Suppressor macrophage treated with lipopolysaccharide for 4 hours (primary cell): ENCODE measurements around the gene FNIP2.
A peak's percentile ranks its signal among the peaks of the same experiment; 100 is the strongest.
"Not testable (repeated sequence)": the region's sequence is repeated elsewhere in the genome, so short reads cannot be mapped to it uniquely, and the experiment has no call there.

Experiments
- DNase-seq: peaks from one replicate; pipeline ENCODE4 v3.0.0-alpha.2; 2020

Gene FNIP2

GRCh38 chr4:158929939-158930638, 161.3 kb downstream of the FNIP2 start:
- no peak for DNase-seq

- DNase-seq, result no peak
Measured at GRCh38 chr4:158930639-158930972, 161.8 kb downstream of the FNIP2 start.

GRCh38 chr4:158933236-158933635, 164.4 kb downstream of the FNIP2 start:
- DNase-seq, result peak; percentile 54

DNA sequence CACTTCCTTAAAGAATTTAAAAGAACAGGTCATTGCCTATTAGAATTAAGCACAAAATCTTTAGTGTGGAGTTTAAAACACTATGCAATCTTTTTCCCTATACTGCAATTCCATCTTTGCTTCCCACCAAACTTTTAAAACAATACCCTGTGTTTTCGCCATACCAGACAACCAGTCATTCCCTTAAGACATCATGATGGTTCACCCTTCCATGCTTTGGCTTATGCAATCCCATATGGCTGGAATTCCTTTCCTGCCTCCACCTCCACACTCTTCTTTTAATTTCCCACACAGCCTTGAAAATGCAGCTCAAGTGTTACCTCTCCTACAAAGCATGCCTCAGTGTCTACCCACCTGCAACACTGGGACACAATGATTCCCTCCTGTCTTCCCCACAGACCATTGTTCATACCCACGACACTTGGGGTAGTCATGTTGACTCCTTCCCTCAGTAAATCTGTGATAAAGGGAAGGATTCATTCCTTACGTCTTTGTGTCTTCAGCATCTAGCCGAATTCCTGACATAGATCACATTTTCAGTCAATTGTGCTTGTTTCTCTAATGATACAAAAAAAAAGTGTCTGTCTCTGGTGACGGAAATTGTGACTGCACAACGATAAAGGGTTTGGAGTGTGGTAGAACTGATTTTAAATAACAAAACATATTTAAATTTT, 166.3 kb downstream of the FNIP2 start:
- DNase-seq, result no peak

DNA sequence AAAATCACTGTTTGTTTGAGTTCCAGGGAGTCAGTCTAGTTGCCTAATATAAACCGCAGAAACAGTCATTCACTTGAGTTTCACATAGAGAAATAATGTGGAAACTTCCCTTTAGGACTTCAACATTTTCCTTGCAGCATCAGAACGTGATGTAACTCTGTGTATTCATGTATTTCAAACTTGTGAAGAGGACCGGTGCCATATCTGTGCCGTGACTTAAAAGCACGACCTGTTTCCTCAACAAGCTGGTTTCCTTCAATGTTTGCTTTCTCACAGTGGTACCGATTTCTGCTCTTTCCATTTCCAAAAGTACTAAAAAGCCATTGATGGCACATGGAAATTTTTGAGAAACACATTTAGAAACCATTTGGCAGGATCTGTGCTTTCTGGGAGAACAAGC, 167.4 kb downstream of the FNIP2 start:
- DNase-seq, result peak; percentile 89

DNA sequence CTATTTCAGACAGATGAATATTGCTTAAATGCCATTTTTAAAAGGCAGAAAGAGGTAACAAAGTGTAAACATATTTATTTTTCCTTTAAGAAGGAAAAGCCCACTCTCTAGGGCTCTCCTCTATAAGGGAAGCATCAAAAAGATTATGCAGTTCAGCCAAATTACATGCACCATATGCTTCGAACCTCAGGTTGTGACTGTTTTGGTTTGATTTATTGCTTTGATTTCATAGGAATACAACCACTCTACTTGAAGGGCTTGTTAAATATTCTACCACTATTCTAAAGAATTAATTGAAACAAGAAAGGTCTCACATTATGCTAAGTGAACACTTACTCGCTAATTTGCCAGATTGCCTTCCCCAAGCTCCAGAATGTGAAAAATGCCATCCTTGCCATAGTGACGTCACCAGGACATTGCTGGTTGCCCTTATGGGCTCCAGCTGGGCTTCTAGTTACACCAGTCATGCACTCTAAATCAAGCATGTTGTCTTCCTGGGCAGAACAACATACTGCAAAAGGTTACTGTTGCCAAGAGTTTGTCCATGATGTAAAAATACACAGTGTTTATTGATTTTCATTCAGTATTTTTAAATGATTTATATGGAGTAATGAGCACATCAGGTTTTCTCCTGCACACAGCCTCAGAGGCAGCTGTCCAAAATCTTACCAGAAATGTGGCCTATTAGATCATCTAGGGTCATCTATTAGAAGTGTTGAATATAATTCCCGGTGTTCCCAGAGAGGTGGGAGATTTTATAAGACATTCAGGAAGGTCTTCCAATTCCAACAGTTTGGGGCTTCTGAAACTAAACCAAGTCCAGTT, 169.6 kb downstream of the FNIP2 start:
- DNase-seq, result no peak

DNA sequence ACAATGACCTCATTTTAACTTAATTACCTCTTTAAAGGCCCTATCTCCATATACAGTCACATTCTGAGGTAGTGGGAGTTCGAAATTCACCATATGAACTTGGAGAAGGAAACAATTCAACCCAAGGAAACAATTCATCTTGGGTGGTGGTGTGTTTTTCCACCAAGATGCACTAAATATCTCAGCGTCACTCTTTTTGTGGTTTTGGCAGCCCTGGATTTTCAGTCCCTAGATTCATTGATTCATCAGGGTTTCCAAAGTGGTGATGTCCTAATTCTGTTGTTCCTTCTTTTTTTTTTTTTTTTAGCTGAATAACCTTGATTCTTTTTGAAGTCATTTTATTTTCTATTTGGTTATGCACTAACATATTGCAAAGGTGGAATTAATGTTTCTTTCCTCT, 171.4 kb downstream of the FNIP2 start:
- DNase-seq, result peak; percentile 54

- DNase-seq, result no peak
Measured at GRCh38 chr4:158941321-158941720, 172.5 kb downstream of the FNIP2 start.

- no peak for DNase-seq
Measured at GRCh38 chr4:158941895-158942294, 173.1 kb downstream of the FNIP2 start.

DNA sequence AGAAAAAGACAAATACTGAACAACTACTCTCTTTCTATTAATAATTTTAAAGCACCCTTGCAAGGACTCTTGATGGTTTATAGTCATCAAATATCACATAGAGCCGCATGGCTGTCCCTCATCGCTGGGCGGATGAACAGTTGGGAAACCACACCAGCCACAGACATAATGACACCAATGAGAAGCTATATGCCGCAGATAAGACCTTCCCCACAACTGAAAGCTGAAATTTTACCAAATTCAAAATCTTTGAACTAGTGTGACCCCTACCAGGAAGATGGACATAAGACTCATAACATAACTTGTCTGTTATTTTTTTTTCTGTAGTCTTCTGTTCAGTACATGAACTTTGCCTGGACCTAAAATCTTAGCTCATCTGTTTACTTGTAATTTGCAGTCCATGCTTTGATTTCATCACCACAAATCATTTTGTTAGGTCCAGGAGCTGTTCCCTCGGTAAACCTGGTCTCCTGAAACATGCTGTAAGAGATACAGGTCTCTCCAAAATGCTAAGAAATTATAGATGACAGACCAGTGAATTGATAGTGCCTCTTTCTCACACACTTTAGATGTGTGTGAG, 176.8 kb downstream of the FNIP2 start:
- DNase-seq, result no peak

DNA sequence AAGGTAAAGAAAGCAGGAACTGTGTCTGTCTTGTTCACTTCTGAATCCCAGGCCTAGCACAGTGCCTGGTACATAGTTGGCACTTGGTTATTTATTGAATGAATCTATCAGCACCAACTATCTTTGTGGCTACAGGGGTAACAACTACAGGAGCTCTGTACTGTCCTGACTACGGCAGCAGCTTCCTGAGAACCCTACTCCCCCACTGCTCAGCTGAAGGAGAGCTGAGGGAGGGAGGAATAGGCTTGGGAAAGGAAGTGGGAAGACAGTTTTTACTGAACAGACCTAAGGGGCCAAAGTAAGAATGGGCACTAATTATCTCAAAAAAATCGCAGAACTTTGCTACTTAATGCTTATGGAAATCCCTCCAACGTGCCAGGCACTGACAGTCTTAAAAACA, 178.0 kb downstream of the FNIP2 start:
- no peak for DNase-seq

GRCh38 chr4:158948071-158948470, 179.2 kb downstream of the FNIP2 start:
- no peak for DNase-seq

GRCh38 chr4:158949099-158949498, 180.3 kb downstream of the FNIP2 start:
- DNase-seq, result peak; percentile 78

- peak; percentile 43 for DNase-seq
Measured at GRCh38 chr4:158952221-158952774, 183.5 kb downstream of the FNIP2 start.

DNA sequence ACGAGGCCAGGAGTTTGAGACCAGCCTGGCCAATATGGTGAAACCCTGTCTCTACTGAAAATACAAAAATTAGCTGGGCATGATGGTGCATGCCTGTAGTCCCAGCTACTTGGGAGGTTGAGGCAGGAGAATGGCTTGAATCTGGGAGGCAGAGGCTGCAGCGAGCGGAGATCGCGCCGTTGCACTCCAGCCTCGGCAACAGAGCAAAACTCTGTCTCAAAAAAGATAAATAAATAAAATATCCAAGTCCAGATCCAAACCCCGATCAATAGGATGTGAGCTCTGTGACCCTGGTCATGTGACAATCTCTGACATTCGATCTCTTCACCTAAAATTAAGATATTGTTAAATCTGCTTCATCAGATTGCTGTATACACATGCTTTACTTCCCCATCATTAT, 187.5 kb downstream of the FNIP2 start:
- not testable (repeated sequence) for DNase-seq

GRCh38 chr4:158956918-158957317, 188.1 kb downstream of the FNIP2 start:
- not testable (repeated sequence) for DNase-seq
